HFFc6 (cell line): ENCODE data around the gene MAP4. TPM values are rescaled to one million over a fixed set of nuclear protein-coding genes. Genes with fewer than 3 reads are reported as not detected.

ENCODE experiments used
- DNase-seq: peaks from one replicate; pipeline ENCODE4 v3.0.0-alpha.2; 2018
- H3K27ac Mint-ChIP-seq: 2 replicates; pipeline ENCODE4 v1.8.0; 2020; ENCODE audit warnings: mild to moderate bottlenecking, mixed read lengths
- H3K27me3 Mint-ChIP-seq: 2 replicates; pipeline ENCODE4 v1.8.0; 2021; ENCODE audit warnings: mild to moderate bottlenecking, moderate library complexity, mixed read lengths; ENCODE audit not compliant: insufficient read depth
- H3K36me3 Mint-ChIP-seq: 2 replicates; pipeline ENCODE4 v1.8.0; 2021; ENCODE audit warnings: low read depth, mixed read lengths
- H3K4me1 Mint-ChIP-seq: 2 replicates; pipeline ENCODE4 v1.8.0; 2020; ENCODE audit warnings: low read depth, mixed read lengths
- H3K4me3 Mint-ChIP-seq: 2 replicates; pipeline ENCODE4 v1.8.0; 2020; ENCODE audit warnings: mild to moderate bottlenecking, moderate library complexity, mixed read lengths
- H3K9me3 Mint-ChIP-seq: 2 replicates; pipeline ENCODE4 v1.8.0; 2020; ENCODE audit warnings: mild to moderate bottlenecking, mixed read lengths
- CTCF ChIP-seq: fragments of 200-600 bp; sonication (generic); IDR thresholded peaks from 2 replicates; pipeline ENCODE4 v1.5.0; 2021; ENCODE audit warnings: antibody characterized with exemption, mild to moderate bottlenecking
- total RNA-seq, 6 experiments: library from RNA; stranded (reverse); fragmentation: NEBNext Ultra II Directional; extraction: Animal tissue kit (Norgen Biotek cat#: 25700); gene quantifications; 2 replicates in 1 of 6; 3 replicates in 5 of 6; pipeline ENCODE4 v1.2.3, GENCODE V29; 2021

The MAP4 gene
- total RNA-seq, 6 experiments from 2014 or later = 294 to 328 (median 312) TPM

- H3K27me3 Mint-ChIP-seq = peaks cover 13% of the 10 kb centered on the region
- DNase-seq = no peak
- no peak overlapping the region; the same call in 1 of the 2 replicates for H3K4me3 Mint-ChIP-seq
- H3K36me3 Mint-ChIP-seq = peaks cover 24% of the 10 kb centered on the region
- no peak overlapping the region for H3K27ac Mint-ChIP-seq
- no peaks in the 10 kb centered on the region for H3K9me3 Mint-ChIP-seq
- no peak for TF ChIP-seq CTCF
- H3K4me1 Mint-ChIP-seq = peaks cover 7% of the 10 kb centered on the region
These were observed 152.7 kb downstream of the MAP4 start for GRCh38 chr3:47863391-47864128.

- Mint-ChIP-seq H3K27me3 (peaks cover 15% of the 10 kb centered on the region), H3K36me3 (peaks cover 16% of the 10 kb centered on the region; the same call in 1 of the 2 replicates), H3K4me3 (no peak overlapping the region), H3K9me3 (no peaks in the 10 kb centered on the region), H3K4me1 (0 out of 2 replicates have a peak, but pooled peaks cover under 1% of the 10 kb centered on the region), H3K27ac (no peak overlapping the region)
- no peak for DNase-seq
- no peak for TF ChIP-seq CTCF
These were observed 156.1 kb downstream of the MAP4 start for GRCh38 chr3:47859956-47860605.

- no peak for DNase-seq
- Mint-ChIP-seq H3K27me3 (peaks cover 14% of the 10 kb centered on the region), H3K27ac (peak overlapping the region; percentile 43; the same call in 1 of the 2 replicates), H3K36me3 (peaks cover 22% of the 10 kb centered on the region; the same call in 1 of the 2 replicates), H3K4me1 (no peaks in the 10 kb centered on the region), H3K4me3 (no peak overlapping the region), H3K9me3 (no peaks in the 10 kb centered on the region)
- no peak for TF ChIP-seq CTCF
These were observed 159.1 kb downstream of the MAP4 start for GRCh38 chr3:47857151-47857550.

- peaks cover 22% of the 10 kb centered on the region; the same call in 1 of the 2 replicates for H3K36me3 Mint-ChIP-seq
- peak overlapping the region; percentile 43; the same call in 1 of the 2 replicates for H3K27ac Mint-ChIP-seq
- H3K9me3 Mint-ChIP-seq = no peaks in the 10 kb centered on the region
- peaks cover 15% of the 10 kb centered on the region for H3K27me3 Mint-ChIP-seq
- H3K4me1 Mint-ChIP-seq = no peaks in the 10 kb centered on the region
- no peak for TF ChIP-seq CTCF
- H3K4me3 Mint-ChIP-seq = no peak overlapping the region
- no peak for DNase-seq
These were observed 159.5 kb downstream of the MAP4 start for GRCh38 chr3:47856669-47857068.

GRCh38 chr3:47855461-47856383 is 160.5 kb downstream of the MAP4 start:
- no peak for TF ChIP-seq CTCF
- Mint-ChIP-seq H3K27me3 (peaks cover 18% of the 10 kb centered on the region), H3K4me3 (no peak overlapping the region; the same call in 1 of the 2 replicates), H3K9me3 (no peaks in the 10 kb centered on the region), H3K27ac (no peak overlapping the region), H3K4me1 (no peaks in the 10 kb centered on the region), H3K36me3 (peaks cover 22% of the 10 kb centered on the region; the same call in 1 of the 2 replicates)
- DNase-seq = no peak
